A549 (cell line): ENCODE data around the gene CYP2R1. TPM values are rescaled to one million over a fixed set of nuclear protein-coding genes. Genes with fewer than 3 reads are reported as not detected.

Experiments used
- ATAC-seq, 2 experiments: fragments of 200-7000 bp in 1 of 2; fragments of >200 bp in 1 of 2; cut with Nextera tagmentation in 1 of 2; cut with Tn5 transposase in 1 of 2; 3 replicates each; pipeline versions ENCODE4 v1.8.0 to v1.9.1; 2018 to 2020; ENCODE audit warnings: mild to moderate bottlenecking in 1 of 2, moderate library complexity in 1 of 2
- CTCF ChIA-PET: fragments of 300-600 bp; sonication (Branson Sonifier 250); formaldehyde crosslinking; extraction: SDS; loops from one replicate; lab custom pipeline; 2021; ENCODE audit warnings: antibody characterized with exemption, inconsistent platforms; lab: Yijun Ruan, JAX
- POLR2A ChIA-PET: fragments of 350-600 bp; formaldehyde crosslinking; extraction: SDS; loops from one replicate; lab custom pipeline; 2021; ENCODE audit warnings: antibody characterized with exemption, inconsistent platforms; lab: Yijun Ruan, JAX
- DNase-seq, 2 experiments: peaks; one replicate each; pipeline versions ENCODE4 v3.0.0 to v3.0.0-alpha.2; 2011 to 2016; ENCODE audit warnings: low read depth in 1 of 2, low spot score in 1 of 2
- FAIRE-seq: peaks from 2 replicates; lab custom pipeline; 2011; peaks lifted over from hg19 to GRCh38; lab: Jason Lieb, UNC
- H3K27ac ChIP-seq, 2 experiments: fragments of >200 bp; sonication (Bioruptor Twin); formaldehyde crosslinking; 3 replicates each; pipeline ENCODE4 v1.5.1; 2016 to 2017
- H3K4me1 ChIP-seq: fragments of >200 bp; sonication (Bioruptor Twin); formaldehyde crosslinking; 3 replicates; pipeline ENCODE4 v1.6.1; 2016
- H3K4me2 ChIP-seq: fragments of >200 bp; sonication (Bioruptor Twin); formaldehyde crosslinking; 3 replicates; pipeline ENCODE4 v1.6.1; 2016
- H3K4me3 ChIP-seq: fragments of >200 bp; sonication (Bioruptor Twin); formaldehyde crosslinking; 3 replicates; pipeline ENCODE4 v1.5.1; 2016
- H3K9me3 ChIP-seq: fragments of >200 bp; sonication (Bioruptor Twin); formaldehyde crosslinking; 3 replicates; pipeline ENCODE4 v1.6.1; 2016
- CBX8 ChIP-seq: fragments of 200-600 bp; sonication (generic); IDR thresholded peaks from 2 replicates; pipeline ENCODE4 v1.6.1; 2016
- CEBPB ChIP-seq, 2 experiments: fragments of >200 bp in 1 of 2; sonication (Bioruptor Twin) in 1 of 2; formaldehyde crosslinking in 1 of 2; IDR thresholded peaks; 2 replicates each; pipeline ENCODE4 v1.6.1; 2012 to 2016
- CHD4 ChIP-seq: fragments of 200-600 bp; sonication (generic); IDR thresholded peaks from 2 replicates; pipeline ENCODE4 v1.6.1; 2016; ENCODE audit warnings: antibody characterized with exemption, mild to moderate bottlenecking, borderline replicate concordance
- EHF ChIP-seq: fragments of 250-450 bp; sonication (Bioruptor Pico); IDR thresholded peaks from 2 replicates; pipeline ENCODE4 v1.5.0; 2020; ENCODE audit warnings: mild to moderate bottlenecking
- FOSB ChIP-seq: fragments of 250-450 bp; sonication (Bioruptor Pico); IDR thresholded peaks from 2 replicates; pipeline ENCODE4 v1.5.0; 2020; ENCODE audit warnings: mild to moderate bottlenecking, moderate library complexity
- HOXB5 ChIP-seq: fragments of 250-450 bp; sonication (Bioruptor Pico); IDR thresholded peaks from 2 replicates; pipeline ENCODE4 v1.5.0; 2020; ENCODE audit warnings: mild to moderate bottlenecking, moderate library complexity
- MAFK ChIP-seq: fragments of 450-650 bp; IDR thresholded peaks from 2 replicates; pipeline ENCODE4 v1.6.1; 2014; ENCODE audit not compliant: partially characterized antibody
- NFE2L2 ChIP-seq: fragments of 150-350 bp; conservative IDR thresholded peaks from 2 replicates; pipeline ENCODE4 v1.6.1; 2014; ENCODE audit warnings: low read length
- NPAS2 ChIP-seq: fragments of 250-450 bp; sonication (Bioruptor Pico); IDR thresholded peaks from 2 replicates; pipeline ENCODE4 v1.8.0; 2022; ENCODE audit warnings: mild to moderate bottlenecking, moderate library complexity, borderline replicate concordance
- NR3C1 ChIP-seq: fragments of >200 bp; sonication (Bioruptor Twin); formaldehyde crosslinking; IDR thresholded peaks from 3 replicates; pipeline ENCODE4 v1.6.1; 2017
- RARB ChIP-seq: fragments of 250-450 bp; sonication (Bioruptor Pico); IDR thresholded peaks from 2 replicates; pipeline ENCODE4 v1.8.0; 2021; ENCODE audit warnings: mild to moderate bottlenecking, moderate library complexity
- REST ChIP-seq: fragments of 200-600 bp; sonication (generic); IDR thresholded peaks from 2 replicates; pipeline ENCODE4 v1.6.1; 2016; ENCODE audit warnings: antibody characterized with exemption, mild to moderate bottlenecking, moderate library complexity
- TP53 ChIP-seq: fragments of 250-450 bp; sonication (Bioruptor Pico); IDR thresholded peaks from 2 replicates; pipeline ENCODE4 v1.5.0; 2021; ENCODE audit warnings: mild to moderate bottlenecking, moderate library complexity
- ZC3H11A ChIP-seq: fragments of 450-650 bp; IDR thresholded peaks from 2 replicates; pipeline ENCODE4 v1.6.1; 2014; ENCODE audit warnings: antibody characterized with exemption, mild to moderate bottlenecking
- WGBS: methylation state at CpG from one replicate; pipeline ENCODE4 v1.1.6; 2017; ENCODE audit errors: missing lambda C conversion rate; 5-methylcytosine and 5-hydroxymethylcytosine counted together
- polyA plus RNA-seq, 4 experiments: library from polyadenylated mRNA; depleted of rRNA in 3 of 4; stranded (reverse); fragments of >200 nt; fragmentation: RNase III in 1 of 4; extraction: RNeasy Plus Mini Kit Qiagen cat#74134 plus additional on column Dnase treatment in 1 of 4; gene quantifications; 2 replicates in 3 of 4; 3 replicates in 1 of 4; pipeline ENCODE4 v1.2.3, GENCODE V29; 2011 to 2017
- TF ChIP-seq, protein P1 (sequence below): fragments of >200 bp; sonication (Bioruptor Twin); formaldehyde crosslinking; IDR thresholded peaks from 3 replicates; pipeline ENCODE4 v1.6.1; 2016

Gene CYP2R1
- polyA plus RNA-seq, 2 of the 4 experiments (the other 2 are of a cell fraction): 16.4 to 37.9 TPM

GRCh38 chr11:14898355-14898754 lies 6.3 kb upstream of the CYP2R1 start:
- 72% methylated on average over 3 of the region's 3 CpGs for WGBS
- no peak for ATAC-seq
- CTCF ChIA-PET: interaction anchor here (1.0 to 2.4 kb wide), 3 partner anchors 9 to 176 kb away, joined by 3 to 20 read pairs (median 7); no protein-coding TSS in a partner anchor

GRCh38 chr11:14894657-14895598 lies 2.9 kb upstream of the CYP2R1 start:
- CTCF ChIA-PET: interaction anchor here (1.0 to 7.8 kb wide), 2 partner anchors 12 to 105 kb away, joined by 6 to 124 read pairs; no protein-coding TSS in a partner anchor
- H3K4me2 ChIP-seq: no peak overlapping the region; the same call in 2 of the 3 replicates
- H3K9me3 ChIP-seq: no peaks in the 10 kb centered on the region
- TF ChIP-seq TP53 (CRISPR knock-in tag): no peak
- 0 out of 4 replicates have a peak, but pooled peaks of 1 of the 2 experiments have one; percentile 6 for TF ChIP-seq CEBPB (IDR thresholded peaks at IDR 0.05)
- TF ChIP-seq, all 56 proteins: peak for 1
- no peak overlapping the region for H3K4me3 ChIP-seq
- WGBS: 45% methylated on average over 5 of the region's 5 CpGs
- peak overlapping the region in 1 of 2 experiments; percentile 25; a peak in 2 of 6 replicates for H3K27ac ChIP-seq
- FAIRE-seq (no peak), DNase-seq (no peak), ATAC-seq (no peak)
- peaks cover 9% of the 10 kb centered on the region; the same call in 1 of the 3 replicates for H3K4me1 ChIP-seq
- POLR2A ChIA-PET: no interaction called here

More at GRCh38 chr11:14898355-14898754, 6.3 kb upstream of the CYP2R1 start:
- no peak overlapping the region for H3K27ac ChIP-seq
- H3K4me3 ChIP-seq: no peak overlapping the region
- H3K4me1 ChIP-seq: no peaks in the 10 kb centered on the region; the same call in 2 of the 3 replicates
- no peak for FAIRE-seq
- no peak for DNase-seq
- no peaks in the 10 kb centered on the region for H3K9me3 ChIP-seq
- H3K4me2 ChIP-seq: no peak overlapping the region
- TF ChIP-seq ZC3H11A (no peak), NFE2L2 (no peak), RARB (CRISPR knock-in tag) (no peak), NPAS2 (no peak), HOXB5 (CRISPR knock-in tag) (no peak), MAFK (no peak)
- TF ChIP-seq, all 56 proteins: peak for 0
- POLR2A ChIA-PET: no interaction called here

- 90% methylated on average over 2 of the region's 2 CpGs for WGBS
Measured at GRCh38 chr11:14892577-14892976, 546 bp upstream of the CYP2R1 start.

More at GRCh38 chr11:14892577-14892976, 546 bp upstream of the CYP2R1 start:
- no peak for FAIRE-seq
- CTCF ChIA-PET: interaction anchor here (0.6 to 7.8 kb wide), 5 partner anchors 10 to 347 kb away, joined by 3 to 124 read pairs (median 5); no protein-coding TSS in a partner anchor
- DNase-seq: no peak
- H3K4me2 ChIP-seq: peak overlapping the region; percentile 68
- peak overlapping the region; percentile 55 for H3K4me3 ChIP-seq
- no peak for ATAC-seq
- H3K9me3 ChIP-seq: no peaks in the 10 kb centered on the region
- peaks cover 11% of the 10 kb centered on the region; the same call in 1 of the 3 replicates for H3K4me1 ChIP-seq
- TF ChIP-seq, protein P1, sequence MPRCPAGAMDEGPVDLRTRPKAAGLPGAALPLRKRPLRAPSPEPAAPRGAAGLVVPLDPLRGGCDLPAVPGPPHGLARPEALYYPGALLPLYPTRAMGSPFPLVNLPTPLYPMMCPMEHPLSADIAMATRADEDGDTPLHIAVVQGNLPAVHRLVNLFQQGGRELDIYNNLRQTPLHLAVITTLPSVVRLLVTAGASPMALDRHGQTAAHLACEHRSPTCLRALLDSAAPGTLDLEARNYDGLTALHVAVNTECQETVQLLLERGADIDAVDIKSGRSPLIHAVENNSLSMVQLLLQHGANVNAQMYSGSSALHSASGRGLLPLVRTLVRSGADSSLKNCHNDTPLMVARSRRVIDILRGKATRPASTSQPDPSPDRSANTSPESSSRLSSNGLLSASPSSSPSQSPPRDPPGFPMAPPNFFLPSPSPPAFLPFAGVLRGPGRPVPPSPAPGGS: no peak
- TF ChIP-seq REST (no peak), NR3C1 (no peak), FOSB (CRISPR knock-in tag) (no peak), MAFK (peak; percentile 70), CHD4 (no peak), EHF (CRISPR knock-in tag) (no peak), CBX8 (no peak)
- H3K27ac ChIP-seq: 0 out of 6 replicates have a peak overlapping the region, but pooled peaks of 1 of the 2 experiments have one; percentile 26
- POLR2A ChIA-PET: interaction anchor here (1.0 to 1.6 kb wide), 6 partner anchors 15 to 372 kb away, joined by 3 to 11 read pairs (median 5); partner anchors contain the start of genes PDE3B and PSMA1
